ENCODE data around the gene KPNA2. TPM values are rescaled to one million over a fixed set of nuclear protein-coding genes. Genes with fewer than 3 reads are reported as not detected.

Gene KPNA2
- total and polyA plus RNA-seq, 2 of the 13 experiments (the other 11 are each of a cell fraction or from before 2014, with no cell fraction given): 111 to 305 TPM

- no peak overlapping the region for H2AFZ ChIP-seq (ENCODE audit: low read length)
- CTCF ChIA-PET (ENCODE audit: low intra/inter-chr PET ratio, low total read pairs): no interaction called here
- H3K9ac ChIP-seq (ENCODE audit: insufficient read depth, low read depth, low read length): no peak overlapping the region
- H3K9me3 ChIP-seq (ENCODE audit: low read length): no peaks in the 10 kb centered on the region
- in situ Hi-C loops (cut with HindIII; ENCODE audit: extremely low pct_ligation_motif_present, low pct_unique_long_range_greater_than_20kb) (no loop called here), intact Hi-C loops (cut with micrococcal nuclease; ENCODE audit: unreplicated experiment) (no loop called here)
- TF ChIP-seq CSRNP2 (CRISPR knock-in tag; conservative IDR thresholded peaks at IDR 0.05; ENCODE audit: low read depth) (no peak), GATAD2A (CRISPR knock-in tag; IDR thresholded peaks at IDR 0.05) (no peak), MYNN (CRISPR knock-in tag; IDR thresholded peaks at IDR 0.05; ENCODE audit: low read depth) (no peak), ZNF724P (CRISPR knock-in tag; IDR thresholded peaks at IDR 0.05; ENCODE audit: borderline replicate concordance) (no peak), ZBTB7B (CRISPR knock-in tag; IDR thresholded peaks at IDR 0.05) (no peak), CCAR2 (optimal IDR thresholded peaks at IDR 0.05; ENCODE audit: low read depth, low read length) (no peak)
- no peak for FAIRE-seq
- no peak for ATAC-seq
- no peaks in the 10 kb centered on the region for H3K79me2 ChIP-seq (ENCODE audit: insufficient read depth, low read length)
- BruUV-seq (replicated peaks): no TSS peak
- no peak overlapping the region for H3K27ac ChIP-seq (ENCODE audit: extremely low read length, insufficient read depth, low read length)
- WGBS (ENCODE audit: low lambda C conversion rate): 85% methylated on average over 3 of the region's 3 CpGs
- H3K36me3 ChIP-seq (replicated peaks in 1 of 2; ENCODE audit: control insufficient read depth in 1 of 2, insufficient read depth in 2 of 2, low read length in 2 of 2): no peaks in the 10 kb centered on the region
- POLR2A ChIA-PET: interaction anchor here (0.7 to 1.1 kb wide), 2 partner anchors 36 to 1658 kb away, joined by 3 to 4 read pairs; partner anchors contain the start of gene KPNA2
- no peak overlapping the region for H3K4me3 ChIP-seq (replicated peaks in 1 of 3; ENCODE audit: insufficient read depth in 1 of 3, low read depth in 2 of 3, low read length in 3 of 3)
- no peak overlapping the region for H3K4me2 ChIP-seq (ENCODE audit: low read depth, low read length)
- peaks cover 0 to 7% of the 10 kb centered on the region in 2 experiments; a peak in 1 of 5 replicates for H3K27me3 ChIP-seq (ENCODE audit: control insufficient read depth in 1 of 2, insufficient read depth in 2 of 2, low read length in 2 of 2)
- peaks cover 25% of the 10 kb centered on the region for H3K4me1 ChIP-seq (ENCODE audit: insufficient read depth, low read length)
- no peak for DNase-seq (ENCODE audit: low spot score)
- no peaks in the 10 kb centered on the region for H4K20me1 ChIP-seq (ENCODE audit: insufficient read depth, low read length)
Observed at GRCh38 chr17:67999291-67999911, 36.1 kb upstream of the KPNA2 start.

- Histone ChIP-seq H3K27ac (ENCODE audit: extremely low read length, insufficient read depth, low read length) (no peak overlapping the region), H2AFZ (ENCODE audit: low read length) (no peak overlapping the region), H3K9ac (ENCODE audit: insufficient read depth, low read depth, low read length) (no peak overlapping the region), H3K4me2 (ENCODE audit: low read depth, low read length) (no peak overlapping the region), H3K79me2 (ENCODE audit: insufficient read depth, low read length) (no peaks in the 10 kb centered on the region), H3K36me3 (replicated peaks in 1 of 2; ENCODE audit: control insufficient read depth in 1 of 2, insufficient read depth in 2 of 2, low read length in 2 of 2) (no peaks in the 10 kb centered on the region), H3K9me3 (ENCODE audit: low read length) (no peaks in the 10 kb centered on the region), H3K27me3 (ENCODE audit: control insufficient read depth in 1 of 2, insufficient read depth in 2 of 2, low read length in 2 of 2) (no peaks in the 10 kb centered on the region), H3K4me1 (ENCODE audit: insufficient read depth, low read length) (no peaks in the 10 kb centered on the region), H4K20me1 (ENCODE audit: insufficient read depth, low read length) (no peaks in the 10 kb centered on the region), H3K4me3 (replicated peaks in 1 of 3; ENCODE audit: insufficient read depth in 1 of 3, low read depth in 2 of 3, low read length in 3 of 3) (no peak overlapping the region)
- DNase-seq (ENCODE audit: low spot score) (no peak), FAIRE-seq (no peak), ATAC-seq (no peak)
- in situ Hi-C loops (cut with HindIII; ENCODE audit: extremely low pct_ligation_motif_present, low pct_unique_long_range_greater_than_20kb) (no loop called here), intact Hi-C loops (cut with micrococcal nuclease; ENCODE audit: unreplicated experiment) (no loop called here)
- no TSS peak for BruUV-seq (replicated peaks)
- CTCF ChIA-PET (ENCODE audit: low intra/inter-chr PET ratio, low total read pairs): no interaction called here
- POLR2A ChIA-PET: no interaction called here
- TF ChIP-seq HHEX (CRISPR knock-in tag; IDR thresholded peaks at IDR 0.05) (no peak), USF2 (IDR thresholded peaks at IDR 0.05; ENCODE audit: low read depth, low read length) (no peak), USF2 (CRISPR knock-in tag; IDR thresholded peaks at IDR 0.05; ENCODE audit: borderline replicate concordance) (no peak), ZKSCAN5 (CRISPR knock-in tag; IDR thresholded peaks at IDR 0.05) (no peak)
- 72% methylated on average over 3 of the region's 3 CpGs for WGBS (ENCODE audit: low lambda C conversion rate)
Observed at GRCh38 chr17:68004201-68004600, 31.3 kb upstream of the KPNA2 start.

Measured in HepG2 (cell line).